MM.1S (cell line): ENCODE results near the gene CNNM2.

Experiments
- EZH2 ChIP-seq: fragments of 300-600 bp; sonication (generic); optimal IDR thresholded peaks from 2 replicates; pipeline ENCODE3; 2017; ENCODE audit warnings: low read depth, mild to moderate bottlenecking, antibody characterized with exemption, low read length, mixed read lengths
- EZH2phosphoT487 ChIP-seq: fragments of 300-600 bp; sonication (generic); IDR thresholded peaks from 2 replicates; pipeline ENCODE4 v1.6.1; 2018; ENCODE audit warnings: antibody characterized with exemption, low read length

GRCh38 chr10:103130910-103131309 is 212.8 kb downstream of the CNNM2 start:
- TF ChIP-seq EZH2phosphoT487 (no peak), EZH2 (no peak)
